Sigmoid colon (tissue), 7 donors: ENCODE data around the gene SLIT1. TPM values are rescaled to one million over a fixed set of nuclear protein-coding genes. Genes with fewer than 3 reads are reported as not detected.

Experiments used
- DNase-seq: peaks from one replicate; pipeline ENCODE4 v3.0.0-alpha.2; 2019
- H3K27ac ChIP-seq, 4 donors: fragments of 200-600 bp; sonication (generic); one replicate each; pipeline ENCODE4 v1.5.1; 2016 to 2019; ENCODE audit warnings: mild to moderate bottlenecking in 1 of 4
- H3K27me3 ChIP-seq, 3 donors: fragments of 200-600 bp; sonication (generic); one replicate each; pipeline ENCODE4 v1.5.1; 2019; ENCODE audit warnings: mild to moderate bottlenecking in 1 of 3
- H3K36me3 ChIP-seq, 4 donors: fragments of 200-600 bp; sonication (generic); one replicate each; pipeline ENCODE4 v1.5.1; 2016 to 2019
- H3K4me1 ChIP-seq, 4 donors: fragments of 200-600 bp; sonication (generic); one replicate each; pipeline ENCODE4 v1.5.1; 2017 to 2019
- H3K4me3 ChIP-seq, 4 donors: fragments of 200-600 bp; sonication (generic); one replicate each; pipeline ENCODE4 v1.5.1; 2017 to 2019; ENCODE audit warnings: mild to moderate bottlenecking in 2 of 4, moderate library complexity in 1 of 4
- H3K9me3 ChIP-seq, 4 donors: fragments of 200-600 bp in 3 of 4; sonication (generic) in 3 of 4; one replicate each; pipeline versions ENCODE4 v1.5.1 to v1.6.1; 2013 to 2019
- EP300 ChIP-seq, 4 donors: sonication (generic); formaldehyde crosslinking; IDR thresholded peaks; one replicate each; pipeline ENCODE4 v1.6.1; 2017; ENCODE audit warnings: antibody characterized with exemption in 4 of 4
- POLR2A ChIP-seq, 2 donors: fragments of 450-650 bp; IDR thresholded peaks; one replicate each; pipeline ENCODE4 v1.6.1; 2016; ENCODE audit warnings: antibody characterized with exemption in 2 of 2, mild to moderate bottlenecking in 2 of 2, moderate library complexity in 2 of 2
- POLR2AphosphoS5 ChIP-seq, 4 donors: sonication (generic); formaldehyde crosslinking; IDR thresholded peaks; one replicate each; pipeline ENCODE4 v1.6.1; 2017; ENCODE audit warnings: antibody characterized with exemption in 4 of 4
- WGBS, 2 donors: extraction: QIAGEN DNeasy Blood & Tissue Kit; methylation state at CpG; one replicate each; pipeline ENCODE4 v1.1.7; 2013; 5-methylcytosine and 5-hydroxymethylcytosine counted together
- intact Hi-C: fragments of 100-400 bp; cut with DNase I; formaldehyde crosslinking; loops from one replicate; pipeline ENCODE4 v1.15.1; 2023
- polyA plus RNA-seq, 3 donors: library from polyadenylated mRNA; stranded (reverse); fragments of 200-250 nt; gene quantifications; one replicate each; pipeline ENCODE4 v1.2.3, GENCODE V29; 2013
- total RNA-seq, 4 donors: library from RNA; depleted of rRNA; stranded (reverse); fragments of >200 nt; gene quantifications; one replicate each; pipeline ENCODE4 v1.1.0, GENCODE V29; 2016
- TF ChIP-seq, protein P1 (sequence below), 4 experiments: fragments of 450-650 bp in 3 of 4; fragments of 200-600 bp in 1 of 4; IDR thresholded peaks; one replicate each; pipeline ENCODE4 v1.5.1; 2016 to 2019; ENCODE audit warnings: antibody characterized with exemption in 4 of 4, mild to moderate bottlenecking in 3 of 4, moderate library complexity in 2 of 4
- donor health status: healthy with polysubstance abuse.
- donor health status: Bipolar disorder and iron deficiency.
- donor health status: healthy.

Gene SLIT1
- total and polyA plus RNA-seq, 7 donors = under 0.01 to 1.4 (median 0.58) TPM; not detected in 1

DNA sequence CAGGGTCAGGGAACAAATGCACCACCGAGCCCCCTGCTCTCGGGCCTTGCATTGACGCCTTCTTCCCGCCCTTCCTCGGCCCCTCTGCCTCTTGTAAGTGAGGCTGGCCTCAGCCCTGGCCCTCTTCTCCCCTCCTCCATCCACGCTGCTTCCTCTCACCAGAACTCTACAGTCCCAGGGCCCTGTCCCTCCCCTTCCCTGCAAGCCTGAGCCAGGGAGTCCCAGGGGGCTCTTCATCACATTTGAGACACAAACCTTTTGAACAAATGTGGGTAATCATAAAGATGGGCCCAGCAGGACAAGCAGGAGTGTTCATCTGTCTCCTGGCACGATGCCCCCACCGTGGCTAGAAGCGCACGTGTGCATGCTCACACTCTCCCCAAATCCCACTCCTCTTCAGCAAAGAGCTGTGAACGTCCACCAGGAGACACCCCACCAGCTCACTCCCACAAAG lies 57.7 kb downstream of the SLIT1 start:
- no peak overlapping the region for H3K27ac ChIP-seq
- 73 to 82% methylated on average over 11 of the region's 11 CpGs for WGBS, 2 donors
- no peaks in the 10 kb centered on the region for H3K9me3 ChIP-seq
- DNase-seq = peak; percentile 30
- H3K27me3 ChIP-seq = no peaks in the 10 kb centered on the region
- intact Hi-C loops = no loop called here
- peaks cover 0 to 14% (median 10%) of the 10 kb centered on the region in 4 donors for H3K4me1 ChIP-seq
- TF ChIP-seq POLR2AphosphoS5 (IDR thresholded peaks at IDR 0.05) (no peak), POLR2A (IDR thresholded peaks at IDR 0.05) (no peak), EP300 (IDR thresholded peaks at IDR 0.05) (no peak)
- TF ChIP-seq, protein P1, sequence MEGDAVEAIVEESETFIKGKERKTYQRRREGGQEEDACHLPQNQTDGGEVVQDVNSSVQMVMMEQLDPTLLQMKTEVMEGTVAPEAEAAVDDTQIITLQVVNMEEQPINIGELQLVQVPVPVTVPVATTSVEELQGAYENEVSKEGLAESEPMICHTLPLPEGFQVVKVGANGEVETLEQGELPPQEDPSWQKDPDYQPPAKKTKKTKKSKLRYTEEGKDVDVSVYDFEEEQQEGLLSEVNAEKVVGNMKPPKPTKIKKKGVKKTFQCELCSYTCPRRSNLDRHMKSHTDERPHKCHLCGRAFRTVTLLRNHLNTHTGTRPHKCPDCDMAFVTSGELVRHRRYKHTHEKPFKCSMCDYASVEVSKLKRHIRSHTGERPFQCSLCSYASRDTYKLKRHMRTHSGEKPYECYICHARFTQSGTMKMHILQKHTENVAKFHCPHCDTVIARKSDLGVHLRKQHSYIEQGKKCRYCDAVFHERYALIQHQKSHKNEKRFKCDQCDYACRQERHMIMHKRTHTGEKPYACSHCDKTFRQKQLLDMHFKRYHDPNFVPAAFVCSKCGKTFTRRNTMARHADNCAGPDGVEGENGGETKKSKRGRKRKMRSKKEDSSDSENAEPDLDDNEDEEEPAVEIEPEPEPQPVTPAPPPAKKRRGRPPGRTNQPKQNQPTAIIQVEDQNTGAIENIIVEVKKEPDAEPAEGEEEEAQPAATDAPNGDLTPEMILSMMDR (IDR thresholded peaks at IDR 0.05) = no peak
- no peak overlapping the region for H3K4me3 ChIP-seq
- H3K36me3 ChIP-seq = no peaks in the 10 kb centered on the region

DNA sequence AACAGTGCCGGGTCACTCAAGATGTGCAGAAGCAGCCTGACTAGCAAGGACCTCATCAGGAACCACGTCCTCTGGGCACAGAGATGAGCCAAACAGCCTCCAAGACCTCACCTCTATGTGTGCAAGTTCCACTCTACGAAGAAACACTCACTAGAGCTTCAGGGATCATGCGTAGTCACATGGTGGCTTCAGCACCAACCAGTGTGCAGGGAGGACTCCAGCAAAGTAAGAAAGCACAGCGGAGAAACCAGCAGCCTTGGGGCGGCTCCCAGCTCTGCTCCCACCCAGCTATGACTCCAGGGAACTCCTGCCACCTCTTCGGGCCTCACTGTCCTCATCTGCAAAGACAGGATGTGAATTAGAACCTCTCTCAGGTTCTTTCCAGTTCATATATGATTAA lies 58.2 kb downstream of the SLIT1 start:
- no peak for TF ChIP-seq EP300 (IDR thresholded peaks at IDR 0.05)
- H3K27me3 ChIP-seq = no peaks in the 10 kb centered on the region
- no peak overlapping the region for H3K27ac ChIP-seq
- DNase-seq = no peak
- H3K4me1 ChIP-seq = peaks cover 0 to 14% (median 10%) of the 10 kb centered on the region in 4 donors
- 58 to 75% methylated on average over 7 of the region's 7 CpGs for WGBS, 2 donors
- H3K4me3 ChIP-seq = no peak overlapping the region
- intact Hi-C loops = no loop called here
- H3K9me3 ChIP-seq = no peaks in the 10 kb centered on the region
- no peaks in the 10 kb centered on the region for H3K36me3 ChIP-seq

DNA sequence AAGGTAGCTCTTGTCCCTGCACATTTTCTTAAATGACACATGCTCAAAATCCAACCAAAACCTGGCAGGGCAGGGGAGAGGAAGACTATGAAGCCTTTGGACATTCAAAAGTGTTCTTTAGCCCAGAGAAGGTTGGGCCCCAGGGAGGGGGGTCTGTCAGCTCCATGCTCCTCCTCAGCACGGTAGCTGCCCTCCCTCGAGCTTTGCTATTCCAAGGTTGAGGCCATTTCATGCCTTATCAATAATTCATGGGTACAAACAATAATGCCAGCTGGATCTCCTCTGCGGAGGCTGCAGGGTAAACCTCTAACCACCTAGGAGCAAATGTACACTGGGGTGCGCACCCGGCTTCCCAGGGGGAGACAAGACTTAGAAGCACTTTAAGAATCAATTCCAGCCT lies 61.5 kb downstream of the SLIT1 start:
- TF ChIP-seq POLR2AphosphoS5 (IDR thresholded peaks at IDR 0.05) (no peak), EP300 (IDR thresholded peaks at IDR 0.05) (no peak)
- no peak overlapping the region for H3K4me3 ChIP-seq
- WGBS, 2 donors = 58 to 78% methylated on average over 5 of the region's 5 CpGs

DNA sequence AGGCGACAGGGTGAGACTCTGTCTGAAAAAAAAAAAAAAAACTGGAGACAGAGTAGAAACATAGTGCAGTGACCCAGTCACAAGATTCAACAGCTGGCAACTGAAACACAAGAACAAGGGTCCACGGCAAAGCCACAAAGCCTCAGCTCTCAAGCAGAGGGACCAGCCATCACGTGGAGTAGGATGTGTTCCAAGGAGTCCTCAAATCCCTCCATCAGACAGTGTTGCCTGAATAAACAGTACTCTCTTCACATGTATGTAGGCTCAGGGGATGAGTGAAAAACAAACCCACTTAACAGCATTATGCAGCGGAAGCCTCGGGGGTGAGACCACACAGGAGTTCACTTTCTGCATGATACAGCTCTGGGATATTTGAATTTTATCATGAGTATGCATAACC lies 62.0 kb downstream of the SLIT1 start:
- H3K4me1 ChIP-seq = no peaks in the 10 kb centered on the region
- TF ChIP-seq, protein P1 (IDR thresholded peaks at IDR 0.05) = no peak
- TF ChIP-seq POLR2A (IDR thresholded peaks at IDR 0.05) (no peak), EP300 (IDR thresholded peaks at IDR 0.05) (no peak), POLR2AphosphoS5 (IDR thresholded peaks at IDR 0.05) (no peak)
- intact Hi-C loops = no loop called here
- H3K27me3 ChIP-seq = peaks cover 0 to 4% (median 0%) of the 10 kb centered on the region in 3 donors
- peak; percentile 2 for DNase-seq
- H3K9me3 ChIP-seq = no peaks in the 10 kb centered on the region
- H3K36me3 ChIP-seq = no peaks in the 10 kb centered on the region
- H3K27ac ChIP-seq = no peak overlapping the region
- no peak overlapping the region for H3K4me3 ChIP-seq
- WGBS, 2 donors = 61 to 70% methylated on average over 5 of the region's 5 CpGs

More for the DNA sequence above, 61.5 kb downstream of the SLIT1 start:
- intact Hi-C loops = no loop called here
- Histone ChIP-seq H3K27me3 (no peaks in the 10 kb centered on the region), H3K36me3 (no peaks in the 10 kb centered on the region), H3K27ac (no peak overlapping the region), H3K4me1 (no peaks in the 10 kb centered on the region), H3K9me3 (no peaks in the 10 kb centered on the region)
- peak; percentile 25 for DNase-seq

DNA sequence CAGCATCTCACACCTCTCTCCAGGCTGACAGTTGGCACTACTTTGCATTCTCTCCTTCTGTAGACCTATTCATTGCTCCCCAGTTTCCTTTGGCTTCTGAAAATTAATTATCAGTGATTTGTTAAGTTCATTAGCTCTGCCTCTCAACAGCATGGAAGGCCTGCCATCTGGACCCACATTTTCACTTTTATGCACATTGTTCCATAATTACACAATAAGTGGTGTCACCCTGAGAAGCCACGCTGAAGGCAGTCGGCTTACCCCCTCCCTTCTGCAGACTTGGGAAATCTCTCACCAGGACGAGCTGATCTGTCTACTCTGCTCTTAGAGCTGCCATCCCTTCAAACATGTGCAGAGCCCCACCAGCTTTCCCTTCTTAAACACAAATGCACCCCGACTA lies 64.7 kb downstream of the SLIT1 start:
- DNase-seq = no peak
- Histone ChIP-seq H3K4me1 (no peaks in the 10 kb centered on the region), H3K36me3 (no peaks in the 10 kb centered on the region), H3K4me3 (no peak overlapping the region), H3K9me3 (no peaks in the 10 kb centered on the region), H3K27ac (no peak overlapping the region), H3K27me3 (peaks cover 0 to 4% (median 0%) of the 10 kb centered on the region in 3 donors)
- intact Hi-C loops = no loop called here
- WGBS, 2 donors = 68 to 70% methylated on average over 4 of the region's 4 CpGs
- TF ChIP-seq POLR2A (IDR thresholded peaks at IDR 0.05) = no peak
- TF ChIP-seq, protein P1 (IDR thresholded peaks at IDR 0.05) = no peak
- no peak for TF ChIP-seq POLR2AphosphoS5 (IDR thresholded peaks at IDR 0.05)
- TF ChIP-seq EP300 (IDR thresholded peaks at IDR 0.05) = no peak

DNA sequence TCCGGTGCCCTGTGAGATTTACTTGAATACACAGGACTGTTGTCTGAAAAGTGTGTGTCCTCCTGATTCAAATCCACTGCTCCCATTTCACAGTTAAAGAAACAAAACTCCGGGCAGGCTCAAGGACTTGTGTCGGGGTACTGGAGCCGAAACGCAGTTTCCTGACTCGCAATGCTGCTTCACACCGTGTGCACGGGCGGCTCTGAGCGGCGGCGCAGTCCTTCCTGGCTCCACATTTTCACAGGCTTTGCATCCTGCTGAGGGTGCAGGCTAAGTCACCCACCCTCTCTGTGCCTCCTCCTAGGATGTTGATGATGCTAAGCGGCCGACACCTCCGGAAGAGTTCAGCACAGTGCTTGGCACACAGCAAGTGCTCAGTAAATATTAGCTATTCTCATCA lies 65.4 kb downstream of the SLIT1 start:
- no peak overlapping the region for H3K4me3 ChIP-seq
- H3K9me3 ChIP-seq = no peaks in the 10 kb centered on the region
- no peak for DNase-seq
- H3K36me3 ChIP-seq = no peaks in the 10 kb centered on the region
- peaks cover 0 to 4% (median 0%) of the 10 kb centered on the region in 3 donors for H3K27me3 ChIP-seq
- H3K4me1 ChIP-seq = no peaks in the 10 kb centered on the region
- H3K27ac ChIP-seq = no peak overlapping the region
- TF ChIP-seq EP300 (IDR thresholded peaks at IDR 0.05) (no peak), POLR2AphosphoS5 (IDR thresholded peaks at IDR 0.05) (no peak), POLR2A (IDR thresholded peaks at IDR 0.05) (no peak)
- TF ChIP-seq, protein P1 (IDR thresholded peaks at IDR 0.05) = no peak
- WGBS, 2 donors = 82 to 84% methylated on average over 15 of the region's 15 CpGs
- intact Hi-C loops = no loop called here
